Motor neuron (in vitro differentiated cells): ENCODE results near the gene OTOP2. TPM values are rescaled to one million over a fixed set of nuclear protein-coding genes. Genes with fewer than 3 reads are reported as not detected.

Source experiments
- ATAC-seq, 8 experiments: fragments of 200-7000 bp; cut with Tn5 transposase; replicated peaks in 6 of 8; 2 replicates each; pipeline ENCODE4 v1.8.0; 2021; ENCODE audit warnings: mild to moderate bottlenecking in 8 of 8, moderate library complexity in 8 of 8
- H3K27ac ChIP-seq, 2 donors: fragments of 250-450 bp; sonication (Bioruptor Pico); 2 replicates each; pipeline ENCODE4 v1.9.0; 2021; ENCODE audit warnings: antibody characterized with exemption in 2 of 2, mild to moderate bottlenecking in 2 of 2, moderate library complexity in 1 of 2
- H3K4me1 ChIP-seq, 2 donors: fragments of 250-450 bp; sonication (Bioruptor Pico); replicated peaks in 1 of 2; 2 replicates each; pipeline ENCODE4 v1.6.1; 2021; ENCODE audit warnings: antibody characterized with exemption in 2 of 2, mild to moderate bottlenecking in 2 of 2, moderate library complexity in 1 of 2
- H3K4me3 ChIP-seq, 5 donors: fragments of 250-450 bp; sonication (Bioruptor Pico); 2 replicates each; pipeline ENCODE4 v1.9.0; 2021; ENCODE audit warnings: antibody characterized with exemption in 5 of 5, mild to moderate bottlenecking in 5 of 5, moderate library complexity in 4 of 5
- WGBS, 10 experiments: fragments of 450-650 bp; shearing (Covaris generic); methylation state at CpG; one replicate each; pipeline ENCODE4 v1.0.0; 2022; 5-methylcytosine and 5-hydroxymethylcytosine counted together
- in situ Hi-C, 9 experiments: fragments of 400-800 bp; cut with MboI; loops; one replicate each; pipeline ENCODE4 v1.15.0; 2021; ENCODE audit warnings: low sequenced_read_pairs in 9 of 9, low pct_unique_long_range_greater_than_20kb in 2 of 9; ENCODE audit not compliant: unreplicated experiment in 9 of 9
- total RNA-seq, 8 experiments: library from RNA; unstranded; fragments of 300-600 nt; gene quantifications; 2 replicates each; pipeline versions ENCODE4 v1.2.3 to v1.2.4, GENCODE V29; 2022

OTOP2 gene, protein sequence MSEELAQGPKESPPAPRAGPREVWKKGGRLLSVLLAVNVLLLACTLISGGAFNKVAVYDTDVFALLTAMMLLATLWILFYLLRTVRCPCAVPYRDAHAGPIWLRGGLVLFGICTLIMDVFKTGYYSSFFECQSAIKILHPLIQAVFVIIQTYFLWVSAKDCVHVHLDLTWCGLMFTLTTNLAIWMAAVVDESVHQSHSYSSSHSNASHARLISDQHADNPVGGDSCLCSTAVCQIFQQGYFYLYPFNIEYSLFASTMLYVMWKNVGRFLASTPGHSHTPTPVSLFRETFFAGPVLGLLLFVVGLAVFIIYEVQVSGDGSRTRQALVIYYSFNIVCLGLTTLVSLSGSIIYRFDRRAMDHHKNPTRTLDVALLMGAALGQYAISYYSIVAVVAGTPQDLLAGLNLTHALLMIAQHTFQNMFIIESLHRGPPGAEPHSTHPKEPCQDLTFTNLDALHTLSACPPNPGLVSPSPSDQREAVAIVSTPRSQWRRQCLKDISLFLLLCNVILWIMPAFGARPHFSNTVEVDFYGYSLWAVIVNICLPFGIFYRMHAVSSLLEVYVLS
- total RNA-seq, result under 1 TPM in 3 of 8 experiments, not detected in 5; 0.15 to 0.71 (median 0.21) TPM

DNA sequence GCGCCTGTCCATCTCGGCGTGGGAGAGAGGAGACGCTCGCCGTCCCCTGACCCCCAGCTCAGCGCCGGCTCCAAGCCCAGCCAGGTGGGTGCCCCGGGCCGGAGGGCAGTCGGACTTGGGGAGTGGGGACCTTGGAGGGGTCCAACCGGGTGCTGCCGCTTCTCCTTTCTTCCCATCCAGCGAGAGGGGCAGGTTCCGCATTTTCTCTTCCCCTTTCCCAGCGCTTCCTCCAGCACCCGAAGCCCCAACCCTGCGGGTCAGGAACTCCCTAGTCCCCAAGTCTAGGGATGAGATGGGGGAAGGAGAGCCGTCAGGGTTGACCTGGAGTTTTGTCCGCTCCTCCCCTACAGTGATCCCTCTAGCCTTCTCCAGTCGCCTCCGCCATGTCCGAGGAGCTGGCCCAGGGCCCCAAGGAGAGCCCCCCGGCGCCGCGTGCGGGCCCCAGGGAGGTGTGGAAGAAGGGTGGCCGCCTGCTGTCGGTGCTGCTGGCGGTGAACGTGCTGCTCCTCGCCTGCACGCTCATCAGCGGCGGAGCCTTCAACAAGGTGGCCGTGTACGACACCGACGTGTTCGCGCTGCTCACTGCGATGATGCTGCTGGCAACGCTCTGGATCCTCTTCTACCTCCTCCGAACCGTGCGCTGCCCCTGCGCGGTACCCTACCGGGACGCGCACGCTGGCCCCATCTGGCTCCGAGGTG lies at the start of gene OTOP2:
Gene OTOP2 (plus strand): TSS at position 24 of the 699 bp plus-strand sequence. CDS start 360 bp downstream, at position 384.
- peaks cover 23 to 34% of the 10 kb centered on the region in 2 donors for H3K4me1 ChIP-seq
- WGBS, 10 experiments, result 0 to 20% (median 2%) methylated on average over 3 to 14 of the region's 54 CpGs; no CpG with 5 or more reads in 5 of the 10 experiments
- H3K4me3 ChIP-seq, result peak within 1 kb of the TSS; percentile 9 to 33 (median 31)
- in situ Hi-C loops, result no loop called here
- no peak for ATAC-seq
- no peak within 1 kb of the TSS for H3K27ac ChIP-seq

- in situ Hi-C loops, result loop anchor here in 1 of 9 experiments (25.0 kb wide), 1 partner anchor 112 kb away; no protein-coding TSS in a partner anchor
- Histone ChIP-seq H3K27ac (no peak overlapping the region), H3K4me1 (peaks cover 4 to 6% of the 10 kb centered on the region in 2 donors), H3K4me3 (no peak overlapping the region)
- ATAC-seq, result no peak
- WGBS, 10 experiments, result 74 to 100% (median 93%) methylated on average over 1 to 5 of the region's 5 CpGs
These were observed 49.4 kb upstream of the OTOP2 start for GRCh38 chr17:74874615-74875037.

DNA sequence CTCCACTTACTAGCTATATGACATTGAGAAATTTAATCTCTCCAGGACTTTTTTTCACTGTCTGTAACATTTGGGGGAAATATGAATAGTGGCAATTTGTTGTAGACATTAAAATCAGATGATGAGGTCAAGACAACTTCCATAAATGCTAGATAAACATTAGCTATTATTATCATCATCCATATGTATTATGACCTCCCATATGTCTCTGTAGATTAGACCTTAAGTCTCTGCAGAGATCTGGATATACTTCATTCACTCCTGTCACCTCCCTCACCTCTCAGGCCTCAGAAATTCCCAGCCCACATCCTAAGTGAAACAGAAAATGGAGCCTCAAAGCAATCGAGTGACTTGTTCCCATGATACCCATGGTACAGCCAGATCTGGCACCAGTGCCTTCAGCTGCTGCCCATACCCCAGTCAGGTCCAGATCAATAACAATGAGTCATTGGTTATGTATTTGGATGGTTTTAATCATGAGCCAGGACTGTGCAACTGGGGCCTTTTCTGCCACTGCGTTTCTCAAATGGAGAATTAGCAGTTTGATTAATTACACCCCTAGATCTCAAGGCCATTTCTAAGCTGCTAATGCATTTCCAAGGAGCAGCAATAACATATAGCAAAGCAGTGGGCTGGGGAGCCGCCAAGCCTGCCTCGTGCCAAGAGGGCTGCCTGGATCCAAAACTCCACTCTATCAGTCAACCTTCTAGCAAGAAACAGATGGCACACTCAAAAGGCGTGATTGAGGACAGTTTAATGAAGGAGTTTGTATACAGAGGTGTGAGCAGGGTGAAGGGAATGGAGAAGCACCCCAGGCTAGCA lies 48.7 kb upstream of the OTOP2 start:
- WGBS, 10 experiments, result 20 to 89% (median 66%) methylated on average over 1 to 5 of the region's 5 CpGs; no CpG with 5 or more reads in 6 of the 10 experiments
- Histone ChIP-seq H3K27ac (no peak overlapping the region), H3K4me1 (peaks cover 4 to 6% of the 10 kb centered on the region in 2 donors), H3K4me3 (no peak overlapping the region)
- no peak for ATAC-seq
- in situ Hi-C loops, result no loop called here

DNA sequence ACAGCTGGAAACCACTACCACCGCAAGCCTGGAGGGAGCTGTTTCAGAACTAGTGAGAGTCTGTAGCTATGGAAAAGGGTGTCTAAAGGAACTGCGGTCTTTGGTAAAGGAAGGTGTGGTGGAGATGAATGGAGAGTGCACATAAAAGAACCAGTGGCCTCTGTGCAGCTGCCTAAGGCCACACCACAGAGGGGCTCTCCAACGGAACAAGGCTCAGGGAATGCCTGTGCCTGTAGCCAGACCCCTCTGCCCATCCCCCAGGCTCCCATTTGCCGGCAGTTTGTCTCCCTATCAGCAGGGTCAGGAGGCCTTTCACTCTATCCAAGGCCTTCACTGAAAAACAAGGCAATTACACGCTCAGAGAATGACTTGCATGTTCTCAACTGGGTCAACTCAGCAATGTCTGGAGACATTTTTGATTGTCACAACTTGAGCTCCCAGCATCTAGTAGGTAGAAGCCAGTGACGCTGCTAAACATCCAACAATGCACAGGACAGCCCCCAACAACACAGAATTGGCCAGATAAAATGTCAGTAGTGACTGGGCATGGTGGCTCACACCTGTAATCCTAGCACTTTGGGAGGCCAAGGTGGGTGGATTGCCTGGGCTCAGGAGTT lies 48.0 kb upstream of the OTOP2 start:
- no peak for ATAC-seq
- no peak overlapping the region for H3K27ac ChIP-seq
- H3K4me3 ChIP-seq, result no peak overlapping the region
- peaks cover 4 to 6% of the 10 kb centered on the region in 2 donors for H3K4me1 ChIP-seq
- in situ Hi-C loops, result no loop called here
- 20 to 86% (median 48%) methylated on average over 1 to 4 of the region's 6 CpGs; no CpG with 5 or more reads in 3 of the 10 experiments for WGBS, 10 experiments

DNA sequence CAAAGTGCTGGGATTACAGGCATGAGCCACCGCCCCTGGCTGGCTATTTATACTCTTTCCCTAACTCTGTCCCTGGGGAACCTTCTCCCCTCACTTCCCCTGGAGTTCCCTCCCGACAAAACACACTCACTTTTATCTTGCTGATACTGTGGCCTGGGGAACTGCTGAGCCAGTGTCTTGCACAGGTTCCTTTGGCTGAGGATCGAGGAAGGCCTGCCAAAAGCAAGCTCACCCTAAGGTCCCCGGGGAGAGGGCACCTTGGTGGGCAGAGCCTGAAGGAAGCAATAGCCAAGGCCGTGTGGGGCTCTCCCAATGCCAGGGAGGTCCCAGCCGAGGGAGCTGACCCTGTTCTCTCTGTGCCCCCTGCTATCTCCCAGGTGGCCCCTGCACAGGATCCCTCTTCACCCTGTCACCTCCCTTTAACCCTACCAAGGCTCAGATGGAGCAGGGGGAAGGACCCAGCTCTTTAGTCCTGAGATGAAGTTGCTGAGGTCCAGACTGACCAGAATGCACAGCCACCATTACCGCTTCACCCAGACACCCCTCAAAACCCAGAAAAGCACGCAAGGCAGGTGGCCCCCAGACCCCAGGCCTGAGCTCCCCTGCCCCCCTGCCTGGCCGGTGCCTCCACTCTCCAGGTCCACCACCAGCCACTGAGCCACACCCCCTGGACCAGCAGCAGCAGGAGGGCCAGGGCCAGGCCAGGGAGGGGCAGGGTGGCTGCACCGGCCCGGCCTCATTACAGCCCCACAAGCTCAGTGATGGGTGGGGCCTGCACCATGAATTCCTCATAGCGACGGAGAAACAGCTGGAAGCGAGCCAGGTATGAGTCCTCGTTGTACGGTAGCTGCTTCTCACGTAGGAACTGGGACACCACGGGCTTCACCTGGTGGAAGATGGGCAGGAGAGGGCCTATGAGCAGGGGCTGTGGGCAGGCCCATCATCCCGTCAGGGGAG lies 46.2 kb upstream of the OTOP2 start:
- peak in 3 of 8 experiments; percentile 41 to 76 (median 49) for ATAC-seq
- 0 to 67% (median 50%) methylated on average over 1 to 4 of the region's 19 CpGs; no CpG with 5 or more reads in 1 of the 10 experiments for WGBS, 10 experiments
- in situ Hi-C loops, result no loop called here

GRCh38 chr17:74878658-74879057 lies 45.4 kb upstream of the OTOP2 start:
- H3K27ac ChIP-seq, result no peak overlapping the region
- WGBS, 10 experiments, result 29 to 100% (median 40%) methylated on average over 1 to 2 of the region's 2 CpGs; no CpG with 5 or more reads in 3 of the 10 experiments
- ATAC-seq, result no peak
- H3K4me1 ChIP-seq, result peaks cover 0 to 4% of the 10 kb centered on the region in 2 donors
- in situ Hi-C loops, result no loop called here
- H3K4me3 ChIP-seq, result no peak overlapping the region

More for the DNA sequence above, 46.2 kb upstream of the OTOP2 start:
- Histone ChIP-seq H3K4me1 (peaks cover 0 to 4% of the 10 kb centered on the region in 2 donors), H3K4me3 (no peak overlapping the region), H3K27ac (no peak overlapping the region)

GRCh38 chr17:74879308-74879707 lies 44.8 kb upstream of the OTOP2 start:
- in situ Hi-C loops, result no loop called here
- WGBS, 10 experiments, result 0 to 86% (median 75%) methylated on average over 1 to 9 of the region's 16 CpGs; no CpG with 5 or more reads in 5 of the 10 experiments
- no peak overlapping the region for H3K27ac ChIP-seq
- H3K4me1 ChIP-seq, result no peaks in the 10 kb centered on the region
- no peak for ATAC-seq
- no peak overlapping the region for H3K4me3 ChIP-seq

- in situ Hi-C loops, result no loop called here
- no peak overlapping the region for H3K27ac ChIP-seq
- H3K4me3 ChIP-seq, result no peak overlapping the region
- no peaks in the 10 kb centered on the region for H3K4me1 ChIP-seq
- peak in 1 of 8 experiments; percentile 8 for ATAC-seq
- 20 to 100% (median 34%) methylated on average over 1 to 8 of the region's 11 CpGs; no CpG with 5 or more reads in 4 of the 10 experiments for WGBS, 10 experiments
These were observed 43.0 kb upstream of the OTOP2 start for GRCh38 chr17:74881073-74881472.

GRCh38 chr17:74882517-74883240 lies 41.4 kb upstream of the OTOP2 start:
- ATAC-seq, result peak in 3 of 8 experiments; percentile 23 to 36 (median 26)
- in situ Hi-C loops, result no loop called here
- WGBS, 10 experiments, result 60 to 93% (median 80%) methylated on average over 1 to 9 of the region's 20 CpGs; no CpG with 5 or more reads in 5 of the 10 experiments
- Histone ChIP-seq H3K27ac (no peak overlapping the region), H3K4me1 (no peaks in the 10 kb centered on the region), H3K4me3 (no peak overlapping the region)

DNA sequence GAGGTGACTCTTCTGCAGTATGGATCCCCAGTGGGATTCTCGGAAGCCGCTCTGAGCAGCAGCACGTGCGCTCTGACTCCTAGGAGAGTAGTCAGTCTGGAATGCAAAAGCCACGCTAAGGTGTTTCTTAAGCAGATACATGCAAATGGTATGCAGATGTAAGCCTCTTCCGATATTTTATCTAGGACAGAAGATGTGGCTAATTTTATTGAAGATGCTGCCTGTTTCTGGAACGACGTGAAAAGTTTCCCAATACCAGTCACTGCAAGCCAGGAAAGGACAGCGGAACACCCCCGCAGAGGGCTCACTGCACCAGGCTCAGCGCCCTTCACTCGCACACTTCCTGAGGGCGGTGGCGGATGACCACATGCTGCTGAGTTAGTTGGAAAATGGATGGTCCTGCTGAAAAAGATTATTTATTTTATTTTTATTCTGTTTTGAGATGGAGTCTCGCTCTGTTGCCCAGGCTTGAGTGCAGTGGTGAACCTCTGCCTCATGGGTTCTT lies 40.8 kb upstream of the OTOP2 start:
- no peak for ATAC-seq
- Histone ChIP-seq H3K4me3 (no peak overlapping the region), H3K27ac (no peak overlapping the region), H3K4me1 (no peaks in the 10 kb centered on the region)
- WGBS, 10 experiments, result 29 to 90% (median 55%) methylated on average over 2 to 12 of the region's 15 CpGs; no CpG with 5 or more reads in 3 of the 10 experiments
- in situ Hi-C loops, result no loop called here
